Transverse colon (tissue), 3 donors: Measurements from ENCODE around the gene PARN.

ENCODE experiments used
- EP300 ChIP-seq: sonication (generic); formaldehyde crosslinking; IDR thresholded peaks from one replicate; pipeline ENCODE4 v1.6.1; 2017; ENCODE audit warnings: antibody characterized with exemption, low read depth
- POLR2A ChIP-seq: fragments of 450-650 bp; IDR thresholded peaks from one replicate; pipeline ENCODE4 v1.6.1; 2016; ENCODE audit warnings: antibody characterized with exemption, mild to moderate bottlenecking, moderate library complexity
- TF ChIP-seq, protein P1 (sequence below), 5 experiments: fragments of 200-600 bp in 3 of 5; fragments of 450-650 bp in 2 of 5; sonication (generic) in 3 of 5; IDR thresholded peaks; 1 replicate in 2 of 5; 2 replicates in 3 of 5; pipeline ENCODE4 v1.5.1; 2016 to 2017; ENCODE audit warnings: antibody characterized with exemption in 5 of 5, inconsistent platforms in 3 of 5, mild to moderate bottlenecking in 2 of 5, moderate library complexity in 1 of 5

DNA sequence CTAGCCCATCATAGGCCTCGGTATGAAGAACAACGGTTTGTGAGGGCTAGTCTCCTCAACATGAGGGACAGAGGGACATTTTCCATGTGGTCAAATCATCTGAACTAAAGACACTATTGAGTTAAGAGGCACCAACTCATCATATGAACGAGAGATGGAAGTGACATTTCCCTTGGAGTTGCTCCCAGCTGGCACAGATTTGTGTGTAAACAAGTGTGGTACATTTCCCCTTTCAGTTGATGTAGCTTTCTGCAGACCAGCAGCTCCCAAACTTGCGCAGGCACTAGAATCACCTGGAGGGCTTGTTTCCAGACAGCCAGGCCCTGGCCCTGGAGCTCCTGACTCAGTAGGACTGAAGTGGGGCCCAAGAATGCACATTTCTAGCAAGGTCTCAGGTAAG is 205.5 kb downstream of the PARN start:
- TF ChIP-seq, protein P1, sequence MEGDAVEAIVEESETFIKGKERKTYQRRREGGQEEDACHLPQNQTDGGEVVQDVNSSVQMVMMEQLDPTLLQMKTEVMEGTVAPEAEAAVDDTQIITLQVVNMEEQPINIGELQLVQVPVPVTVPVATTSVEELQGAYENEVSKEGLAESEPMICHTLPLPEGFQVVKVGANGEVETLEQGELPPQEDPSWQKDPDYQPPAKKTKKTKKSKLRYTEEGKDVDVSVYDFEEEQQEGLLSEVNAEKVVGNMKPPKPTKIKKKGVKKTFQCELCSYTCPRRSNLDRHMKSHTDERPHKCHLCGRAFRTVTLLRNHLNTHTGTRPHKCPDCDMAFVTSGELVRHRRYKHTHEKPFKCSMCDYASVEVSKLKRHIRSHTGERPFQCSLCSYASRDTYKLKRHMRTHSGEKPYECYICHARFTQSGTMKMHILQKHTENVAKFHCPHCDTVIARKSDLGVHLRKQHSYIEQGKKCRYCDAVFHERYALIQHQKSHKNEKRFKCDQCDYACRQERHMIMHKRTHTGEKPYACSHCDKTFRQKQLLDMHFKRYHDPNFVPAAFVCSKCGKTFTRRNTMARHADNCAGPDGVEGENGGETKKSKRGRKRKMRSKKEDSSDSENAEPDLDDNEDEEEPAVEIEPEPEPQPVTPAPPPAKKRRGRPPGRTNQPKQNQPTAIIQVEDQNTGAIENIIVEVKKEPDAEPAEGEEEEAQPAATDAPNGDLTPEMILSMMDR (IDR thresholded peaks at IDR 0.05) = no peak
- no peak for TF ChIP-seq EP300
- TF ChIP-seq POLR2A = no peak
